Transverse colon (tissue), 3 donors: ENCODE measurements around the gene ILF3.

Experiments used
- EP300 ChIP-seq: sonication (generic); formaldehyde crosslinking; IDR thresholded peaks from one replicate; pipeline ENCODE4 v1.6.1; 2017; ENCODE audit warnings: antibody characterized with exemption, low read depth
- POLR2A ChIP-seq: fragments of 450-650 bp; IDR thresholded peaks from one replicate; pipeline ENCODE4 v1.6.1; 2016; ENCODE audit warnings: antibody characterized with exemption, mild to moderate bottlenecking, moderate library complexity
- TF ChIP-seq, protein P1 (sequence below), 5 experiments: fragments of 200-600 bp in 3 of 5; fragments of 450-650 bp in 2 of 5; sonication (generic) in 3 of 5; IDR thresholded peaks; 1 replicate in 2 of 5; 2 replicates in 3 of 5; pipeline ENCODE4 v1.5.1; 2016 to 2017; ENCODE audit warnings: antibody characterized with exemption in 5 of 5, inconsistent platforms in 3 of 5, mild to moderate bottlenecking in 2 of 5, moderate library complexity in 1 of 5

DNA sequence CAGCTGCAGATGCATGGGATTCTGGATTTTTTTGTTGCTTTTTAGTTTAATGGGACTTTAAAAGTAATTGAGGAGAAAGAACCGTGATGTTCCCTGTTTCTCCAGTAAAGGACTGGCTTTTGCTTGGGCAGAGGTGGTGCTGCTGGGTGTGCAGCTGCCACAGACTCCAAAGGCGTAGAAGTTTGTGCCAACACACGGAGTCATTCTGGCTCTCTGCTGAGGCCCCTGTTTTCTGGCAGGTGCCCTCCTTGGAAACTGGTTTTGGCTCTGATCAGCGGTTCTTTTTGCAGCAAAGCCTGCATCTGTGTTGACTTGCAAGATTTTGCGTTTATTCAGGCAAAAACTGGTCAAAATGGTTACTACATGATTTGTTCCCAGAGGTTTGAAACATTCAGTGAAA lies 31.1 kb downstream of the ILF3 start:
- TF ChIP-seq POLR2A (no peak), EP300 (no peak)
- TF ChIP-seq, protein P1, sequence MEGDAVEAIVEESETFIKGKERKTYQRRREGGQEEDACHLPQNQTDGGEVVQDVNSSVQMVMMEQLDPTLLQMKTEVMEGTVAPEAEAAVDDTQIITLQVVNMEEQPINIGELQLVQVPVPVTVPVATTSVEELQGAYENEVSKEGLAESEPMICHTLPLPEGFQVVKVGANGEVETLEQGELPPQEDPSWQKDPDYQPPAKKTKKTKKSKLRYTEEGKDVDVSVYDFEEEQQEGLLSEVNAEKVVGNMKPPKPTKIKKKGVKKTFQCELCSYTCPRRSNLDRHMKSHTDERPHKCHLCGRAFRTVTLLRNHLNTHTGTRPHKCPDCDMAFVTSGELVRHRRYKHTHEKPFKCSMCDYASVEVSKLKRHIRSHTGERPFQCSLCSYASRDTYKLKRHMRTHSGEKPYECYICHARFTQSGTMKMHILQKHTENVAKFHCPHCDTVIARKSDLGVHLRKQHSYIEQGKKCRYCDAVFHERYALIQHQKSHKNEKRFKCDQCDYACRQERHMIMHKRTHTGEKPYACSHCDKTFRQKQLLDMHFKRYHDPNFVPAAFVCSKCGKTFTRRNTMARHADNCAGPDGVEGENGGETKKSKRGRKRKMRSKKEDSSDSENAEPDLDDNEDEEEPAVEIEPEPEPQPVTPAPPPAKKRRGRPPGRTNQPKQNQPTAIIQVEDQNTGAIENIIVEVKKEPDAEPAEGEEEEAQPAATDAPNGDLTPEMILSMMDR (IDR thresholded peaks at IDR 0.05), result no peak
